ENCODE measurements around the gene MYLK2.
"Not testable (repeated sequence)": the region's sequence is repeated elsewhere in the genome, so short reads cannot be mapped to it uniquely, and the experiment has no call there.

Gene MYLK2

DNA sequence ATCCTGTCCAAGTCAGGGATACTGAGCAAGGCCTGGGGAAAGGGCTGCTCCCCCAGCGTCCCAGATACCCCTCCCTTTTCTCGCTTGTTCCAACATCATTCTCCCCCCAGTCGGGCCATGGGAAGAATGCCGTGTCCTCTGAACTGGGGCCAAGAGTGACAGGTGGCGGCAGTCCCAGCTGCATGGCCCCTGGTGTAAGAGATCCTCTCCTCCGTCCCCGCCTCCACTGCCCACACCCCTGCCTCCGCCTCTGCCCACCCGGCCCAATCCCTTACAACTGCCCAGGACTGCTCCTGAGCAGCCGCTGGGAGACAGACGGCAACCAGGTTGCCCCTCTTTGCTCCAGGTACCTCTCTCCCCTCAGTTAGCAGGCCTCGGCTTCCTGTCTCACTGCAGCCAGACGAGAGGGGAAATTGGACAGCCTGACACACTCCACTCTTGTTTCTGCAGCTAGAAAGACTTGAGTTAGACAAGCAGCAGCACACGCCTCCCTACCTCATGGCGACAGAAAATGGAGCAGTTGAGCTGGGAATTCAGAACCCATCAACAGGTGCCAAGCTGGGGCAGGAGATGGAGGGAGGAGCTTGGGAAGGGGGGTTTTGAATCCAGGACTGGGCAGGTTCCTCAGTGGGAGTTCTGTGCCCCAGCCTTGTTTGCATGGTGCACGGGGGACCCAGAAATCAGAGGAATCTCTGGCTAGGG lies at the start of gene MYLK2:
TSS of gene MYLK2 (plus strand) at position 274 of the 702 bp plus-strand sequence. CDS start at position 499, 225 bp downstream.
- FAIRE-seq: no peak

GRCh38 chr20:31769681-31770080 lies 49.5 kb upstream of the MYLK2 start:
- no peak for FAIRE-seq

DNA sequence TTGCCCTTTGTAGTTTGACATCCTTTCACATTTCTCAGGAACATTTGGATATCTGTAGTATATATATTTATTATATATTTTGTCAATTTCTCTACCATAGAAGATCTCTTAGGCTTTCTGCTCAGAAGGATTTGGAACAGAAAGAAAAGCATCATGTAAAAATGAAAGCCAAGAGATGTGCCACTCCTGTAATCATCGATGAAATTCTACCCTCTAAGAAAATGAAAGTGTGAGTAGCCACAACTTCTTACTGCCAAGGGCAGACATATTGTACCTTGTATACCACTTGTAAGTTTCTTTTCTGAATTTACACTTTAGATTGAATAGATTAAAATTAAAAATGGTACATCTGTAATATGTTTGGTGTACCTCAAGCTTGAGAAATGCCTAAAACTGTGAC lies 48.9 kb upstream of the MYLK2 start:
- FAIRE-seq: no peak

GRCh38 chr20:31774408-31774807 lies 44.7 kb upstream of the MYLK2 start:
- no peak for FAIRE-seq

DNA sequence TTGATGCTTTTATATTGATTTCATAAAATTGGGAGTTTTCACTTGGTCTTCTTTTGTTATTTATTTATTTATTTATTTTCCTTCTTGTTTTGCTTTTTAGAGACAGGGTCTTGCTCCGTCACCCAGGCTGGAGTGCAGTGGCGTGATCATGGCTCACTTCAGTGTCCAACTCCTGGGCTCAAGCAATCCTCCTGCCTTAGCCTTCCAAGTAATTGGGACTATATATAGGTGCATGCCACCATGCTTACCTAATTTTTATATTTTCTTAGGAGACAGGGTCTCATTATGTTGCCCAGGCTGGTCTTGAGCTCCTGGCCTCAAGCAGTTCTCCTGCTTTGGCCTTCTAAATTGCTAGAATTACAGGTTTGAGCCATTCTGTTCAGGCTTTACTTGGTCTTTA lies 38.3 kb upstream of the MYLK2 start:
- peak; percentile 34 for FAIRE-seq

- no peak for FAIRE-seq
These were observed 37.2 kb upstream of the MYLK2 start for GRCh38 chr20:31781945-31782344.

DNA sequence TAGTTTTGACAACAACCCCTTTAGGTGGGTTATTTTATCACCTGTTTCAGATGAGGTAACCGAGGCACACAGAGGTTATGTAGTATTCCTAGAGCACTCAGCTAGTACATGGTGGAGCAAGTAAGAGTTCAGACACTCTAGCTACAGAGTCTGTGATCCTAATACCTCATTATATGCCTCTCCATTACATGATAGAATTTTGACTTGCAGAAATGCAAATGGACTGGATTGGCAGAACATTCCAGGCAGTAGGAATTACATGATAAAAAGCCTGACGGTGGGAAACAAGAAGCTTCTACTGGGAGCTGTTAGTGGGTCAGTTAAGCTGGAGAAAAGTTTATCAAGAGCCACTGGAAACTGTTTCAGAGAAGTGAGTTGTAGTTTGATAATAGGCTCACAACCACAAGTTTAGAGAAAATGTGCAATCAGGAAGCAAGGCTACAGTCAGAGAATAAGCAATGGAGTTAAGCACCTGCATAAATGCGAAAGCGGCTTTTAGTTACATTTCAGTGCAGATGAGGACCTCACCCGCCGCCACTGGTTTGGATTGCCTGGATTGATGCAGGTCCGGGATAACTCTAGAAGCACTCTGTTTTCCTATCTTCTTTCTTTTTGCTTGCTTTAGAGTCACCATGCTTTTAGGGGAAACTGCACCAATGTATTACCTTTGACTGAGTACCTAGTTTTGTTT lies 34.7 kb upstream of the MYLK2 start:
- no peak for FAIRE-seq

- FAIRE-seq: no peak
These were observed 34.1 kb upstream of the MYLK2 start for GRCh38 chr20:31785089-31785488.

DNA sequence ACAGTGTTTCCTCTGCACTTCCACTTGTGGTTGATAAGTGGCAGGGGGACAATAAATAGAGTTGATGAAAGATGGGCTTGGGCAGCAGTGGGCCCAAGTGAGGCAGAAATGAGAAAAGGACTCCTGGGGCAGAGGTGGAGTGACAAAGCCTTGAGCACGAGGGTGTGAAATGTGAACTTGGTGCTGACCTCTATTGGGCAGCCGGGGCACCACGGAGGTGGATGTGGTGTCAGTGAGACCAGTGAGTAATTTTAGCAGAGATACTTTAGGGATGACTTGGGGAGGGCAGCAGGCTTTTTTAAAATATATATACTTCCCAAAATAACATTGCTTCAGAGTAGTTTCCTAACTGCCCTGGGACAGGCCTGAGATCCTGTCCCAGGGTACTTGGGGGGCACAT lies 30.6 kb upstream of the MYLK2 start:
- FAIRE-seq: no peak

- no peak for FAIRE-seq
These were observed 28.8 kb upstream of the MYLK2 start for GRCh38 chr20:31790401-31790800.

DNA sequence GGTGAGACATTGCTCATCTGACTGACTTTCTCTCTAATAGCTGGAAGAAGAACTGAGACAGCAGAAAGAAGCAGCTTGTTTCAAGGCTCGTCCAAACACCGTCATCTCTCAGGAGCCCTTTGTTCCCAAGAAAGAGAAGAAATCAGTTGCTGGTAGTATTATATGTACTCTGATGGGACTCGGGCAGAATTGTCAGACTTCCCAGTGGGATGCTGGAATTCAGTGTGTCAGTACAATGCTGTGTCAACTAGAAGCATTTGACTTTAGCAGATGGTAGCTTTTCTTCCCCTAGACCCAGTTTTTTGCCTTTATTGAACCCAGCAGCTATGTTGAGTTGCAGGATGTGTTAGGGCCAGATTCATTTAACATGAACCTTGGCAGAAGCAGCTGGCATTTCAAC lies 21.8 kb upstream of the MYLK2 start:
- FAIRE-seq: no peak

GRCh38 chr20:31801508-31801907 lies 17.6 kb upstream of the MYLK2 start:
- FAIRE-seq: no peak

DNA sequence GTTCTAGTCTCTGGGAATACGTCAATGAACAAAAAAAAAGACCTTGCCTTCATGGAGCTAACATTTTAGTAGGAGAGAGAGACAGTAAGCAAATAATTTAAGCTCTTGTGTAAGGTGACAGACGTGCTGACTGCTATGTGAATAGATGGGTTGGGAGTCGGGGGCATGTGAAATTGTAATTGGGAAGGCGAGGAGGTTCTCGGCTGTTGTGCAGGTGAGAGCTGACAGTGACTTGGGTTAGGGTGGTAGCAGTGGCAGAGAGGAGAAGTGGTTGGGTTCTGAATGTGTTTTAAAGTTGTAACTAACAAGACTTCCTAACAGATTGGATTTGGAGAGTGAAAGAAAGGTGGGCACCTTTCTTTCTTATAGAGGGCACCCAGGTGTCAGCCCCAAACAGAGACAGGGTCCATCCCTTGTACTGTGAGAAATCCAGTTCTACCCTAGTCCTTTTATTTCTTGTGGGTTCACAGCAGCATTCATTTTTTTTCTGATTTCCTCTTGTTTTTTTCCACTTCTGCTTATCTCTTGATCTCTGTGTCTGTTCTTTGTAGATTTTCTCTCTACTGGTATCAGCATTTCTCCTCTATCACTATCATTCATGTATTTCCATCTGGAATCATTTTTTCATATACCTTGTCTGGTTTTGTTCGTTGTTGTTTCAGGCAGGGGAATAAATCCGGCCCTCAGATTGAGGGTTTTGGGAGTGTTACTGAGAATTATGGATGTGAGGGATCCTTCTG lies 15.4 kb upstream of the MYLK2 start:
- no peak for FAIRE-seq

- no peak for FAIRE-seq
These were observed 12.4 kb upstream of the MYLK2 start for GRCh38 chr20:31806564-31807355.

GRCh38 chr20:31808481-31808880 lies 10.7 kb upstream of the MYLK2 start:
- FAIRE-seq: no peak

DNA sequence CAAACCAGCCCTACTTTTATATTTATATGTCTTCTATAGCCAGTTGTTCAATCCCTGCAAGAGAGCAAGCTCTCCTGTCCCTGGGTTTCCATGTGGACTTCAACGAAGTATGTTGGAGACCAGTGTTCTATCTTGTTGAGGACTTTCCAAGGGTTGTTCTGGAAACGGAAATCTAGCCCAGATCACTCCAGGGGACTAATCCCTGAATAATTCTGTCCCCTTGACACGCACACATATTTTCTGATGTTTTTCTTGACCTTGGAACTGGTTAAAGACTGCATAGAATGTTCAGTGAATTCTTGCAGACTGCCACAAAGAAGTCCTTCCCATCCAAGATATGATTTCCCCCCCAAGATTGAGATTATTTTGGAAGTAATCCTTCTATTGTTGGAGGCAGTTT lies 9.5 kb upstream of the MYLK2 start:
- FAIRE-seq: no peak

DNA sequence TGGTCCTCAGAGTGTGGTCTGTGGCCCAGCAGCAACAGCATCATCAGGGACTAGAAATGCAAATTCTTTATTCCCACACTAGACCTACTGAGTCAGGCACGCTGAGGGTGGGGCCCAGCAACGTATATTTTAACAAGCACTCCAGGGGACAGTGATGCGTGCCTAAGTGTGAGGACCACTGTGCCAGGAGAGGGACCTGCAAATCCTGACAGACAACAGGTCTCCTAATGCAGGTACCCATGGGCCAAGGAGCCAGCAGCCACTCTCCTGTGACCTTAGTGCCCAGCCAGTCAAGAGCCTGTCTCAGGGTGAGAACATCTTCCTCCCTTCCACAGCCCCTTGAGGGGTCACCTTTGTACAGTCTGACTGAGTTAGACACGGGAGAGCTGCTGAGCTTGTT lies 8.0 kb upstream of the MYLK2 start:
- FAIRE-seq: no peak

GRCh38 chr20:31811796-31812728 lies 7.1 kb upstream of the MYLK2 start:
- FAIRE-seq: no peak

GRCh38 chr20:31813611-31814010 lies 5.5 kb upstream of the MYLK2 start:
- FAIRE-seq: no peak

DNA sequence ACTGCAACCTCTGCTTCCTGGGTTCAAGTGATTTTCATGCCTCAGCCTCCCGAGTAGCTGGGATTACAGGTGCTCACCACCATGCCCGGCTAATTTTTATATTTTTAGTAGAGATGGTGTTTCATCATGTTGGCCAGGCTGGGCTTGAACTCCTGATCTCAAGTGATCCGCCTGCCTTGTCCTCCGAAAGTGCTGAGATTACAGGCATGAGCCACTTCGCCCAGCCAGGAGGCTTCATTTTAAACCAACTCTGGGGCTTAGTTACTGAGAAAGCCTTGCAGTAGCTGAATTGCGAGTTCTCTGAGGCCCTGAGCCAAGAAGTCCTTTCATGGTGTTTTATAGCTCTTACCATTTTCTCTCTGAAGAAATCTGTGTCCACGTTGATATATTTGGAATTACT lies 5.0 kb upstream of the MYLK2 start:
- FAIRE-seq: not testable (repeated sequence)

GRCh38 chr20:31815408-31816188 lies 3.6 kb upstream of the MYLK2 start:
- FAIRE-seq: no peak
